Jurkat, Clone E6-1 (cell line): ENCODE data around the gene FABP7. TPM values are rescaled to one million over a fixed set of nuclear protein-coding genes. Genes with fewer than 3 reads are reported as not detected.
A peak's percentile ranks its signal among the peaks of the same experiment; 100 is the strongest.
"Not testable (repeated sequence)": the region's sequence is repeated elsewhere in the genome, so short reads cannot be mapped to it uniquely, and the experiment has no call there.

Source experiments
- DNase-seq: peaks from one replicate; pipeline ENCODE4 v3.0.0-alpha.2; 2011; ENCODE audit warnings: low read depth, low spot score
- H3K4me3 ChIP-seq: 2 replicates; pipeline ENCODE4 v1.5.1; 2011; ENCODE audit warnings: mild to moderate bottlenecking, low read length, control low read depth, moderate library complexity
- polyA plus RNA-seq: library from polyadenylated mRNA; unstranded; fragments of >200 nt; gene quantifications from one replicate; pipeline ENCODE4 v1.2.1, GENCODE V29; 2012; ENCODE audit warnings: missing spikeins; ENCODE audit not compliant: insufficient read length, insufficient read depth

The FABP7 gene
- polyA plus RNA-seq = not detected

DNA sequence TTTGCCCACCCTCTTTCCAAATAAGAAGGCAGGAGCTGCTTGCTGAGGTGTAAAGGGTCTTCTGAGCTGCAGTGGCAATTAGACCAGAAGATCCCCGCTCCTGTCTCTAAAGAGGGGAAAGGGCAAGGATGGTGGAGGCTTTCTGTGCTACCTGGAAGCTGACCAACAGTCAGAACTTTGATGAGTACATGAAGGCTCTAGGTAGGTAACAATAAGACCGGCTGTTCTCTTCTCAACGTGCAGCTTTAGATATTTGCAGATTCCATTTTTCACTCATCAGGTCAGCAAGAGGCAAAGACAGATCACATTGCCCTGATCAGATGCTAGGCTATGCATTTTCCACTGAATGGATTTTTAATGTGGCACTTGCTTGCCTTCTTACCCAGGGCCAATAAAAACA is at the start of gene FABP7:
Gene FABP7, plus strand, starts transcription at position 50 of the 400 bp plus-strand sequence. Its CDS starts 79 bp downstream, at position 129.
- DNase-seq = no peak
- H3K4me3 ChIP-seq = no peak within 1 kb of the TSS

DNA sequence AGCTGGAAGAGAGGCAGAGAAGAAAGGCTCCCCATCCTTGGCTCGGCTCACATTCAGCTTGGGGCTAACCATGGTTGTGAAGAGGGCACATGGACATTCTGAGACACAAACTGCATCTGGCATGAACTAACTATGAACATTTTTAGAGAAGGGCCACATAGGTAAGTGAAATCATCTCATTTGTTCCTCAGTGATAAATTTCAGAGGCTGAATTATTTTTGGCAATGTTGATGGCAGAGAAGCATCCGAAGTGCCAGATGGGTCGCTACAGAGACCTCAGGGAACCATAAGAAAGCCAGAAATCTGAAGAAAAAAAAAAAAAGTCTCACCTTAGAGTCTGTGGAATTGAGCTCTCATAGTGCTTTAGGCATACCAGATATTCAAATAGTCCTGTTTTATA is 49.2 kb upstream of the FABP7 start:
- H3K4me3 ChIP-seq = no peak overlapping the region
- no peak for DNase-seq

DNA sequence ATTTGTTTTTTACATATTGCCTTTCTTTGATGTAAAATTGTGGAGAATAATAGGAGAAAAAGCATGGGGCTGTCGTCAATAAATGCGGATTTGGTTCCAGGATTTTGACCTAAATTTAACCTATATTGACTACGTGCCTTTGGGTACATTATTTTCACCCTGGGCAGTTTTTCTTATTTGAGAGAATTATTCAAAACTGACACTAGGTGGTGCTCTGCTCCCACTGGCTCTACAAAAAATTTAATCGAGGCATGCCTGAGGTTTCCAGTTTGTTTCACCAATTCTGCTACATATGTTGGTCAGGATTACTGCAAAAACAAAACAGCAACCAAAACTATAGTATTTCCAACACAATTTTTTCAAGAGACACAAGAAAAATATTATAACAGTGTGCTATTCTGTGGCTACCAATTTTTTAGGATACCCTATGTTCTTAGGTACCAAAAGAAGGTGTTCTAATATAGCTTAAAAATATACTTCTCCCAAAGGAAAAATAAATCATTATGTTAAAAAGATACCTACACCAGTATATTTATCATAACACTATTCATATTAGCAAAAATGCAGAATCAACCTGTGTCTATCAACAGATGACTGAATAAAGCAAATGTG is 48.6 kb upstream of the FABP7 start:
- no peak overlapping the region for H3K4me3 ChIP-seq
- peak; percentile 12 for DNase-seq

DNA sequence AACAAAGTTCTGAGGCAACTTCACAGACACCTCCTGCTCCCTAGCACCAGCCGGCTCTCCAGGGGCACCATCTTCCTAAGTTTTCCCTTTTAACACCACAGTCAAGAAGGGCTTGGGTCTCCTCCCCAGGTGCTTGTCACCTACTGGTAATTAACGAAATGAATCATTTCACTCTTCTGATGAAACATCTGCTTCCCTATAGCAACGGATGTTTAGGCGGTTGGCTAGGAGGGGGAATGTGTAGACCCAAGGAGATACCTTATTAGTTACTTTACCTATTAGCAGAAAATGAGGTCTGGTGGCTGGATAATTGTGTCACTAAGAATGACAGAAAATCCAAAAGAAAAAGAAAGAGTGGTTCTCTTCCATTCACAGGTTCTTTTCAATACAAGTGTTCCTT is 46.3 kb upstream of the FABP7 start:
- no peak for DNase-seq
- H3K4me3 ChIP-seq = no peak overlapping the region

DNA sequence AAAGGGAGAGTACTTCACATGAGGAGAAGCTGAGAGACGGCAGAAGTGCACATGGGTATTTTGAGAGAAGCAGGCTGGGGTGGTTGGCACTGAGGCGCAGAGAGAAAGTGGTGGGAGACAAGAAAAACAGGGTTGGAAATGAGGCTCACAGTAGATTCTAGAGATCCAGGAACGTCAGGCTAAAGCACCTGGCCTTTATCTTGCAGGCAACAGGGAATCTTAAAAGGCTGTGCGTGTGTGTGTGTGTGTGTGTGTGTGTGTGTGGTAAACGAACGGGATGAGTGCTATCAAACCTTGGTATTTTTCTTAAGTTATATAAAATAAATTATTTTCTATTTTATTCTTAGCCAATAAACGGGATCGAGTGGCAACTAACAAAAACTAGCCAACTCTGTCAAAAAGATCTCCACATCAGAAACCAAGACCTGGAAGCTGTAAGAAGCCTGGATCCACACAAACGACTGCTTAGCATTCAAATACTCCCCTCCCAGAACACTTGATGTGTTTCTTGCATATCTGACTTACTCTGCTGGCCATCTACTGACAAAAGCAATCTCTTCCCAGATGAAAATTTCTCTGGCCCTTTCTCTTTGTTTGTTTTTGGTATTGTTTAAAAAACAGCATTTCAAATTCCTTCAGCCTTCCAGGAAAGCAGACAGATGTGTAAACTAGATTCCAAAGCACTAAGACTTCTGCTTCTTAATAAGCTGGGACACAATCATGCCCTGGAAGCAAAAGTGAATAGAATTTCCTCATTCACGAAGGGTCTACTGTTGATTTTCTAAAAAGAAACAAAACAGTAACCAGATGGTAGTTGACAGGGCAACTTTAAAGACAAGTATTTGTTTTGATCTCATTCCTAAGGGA is 44.8 kb upstream of the FABP7 start:
- DNase-seq = no peak
- no peak overlapping the region for H3K4me3 ChIP-seq

DNA sequence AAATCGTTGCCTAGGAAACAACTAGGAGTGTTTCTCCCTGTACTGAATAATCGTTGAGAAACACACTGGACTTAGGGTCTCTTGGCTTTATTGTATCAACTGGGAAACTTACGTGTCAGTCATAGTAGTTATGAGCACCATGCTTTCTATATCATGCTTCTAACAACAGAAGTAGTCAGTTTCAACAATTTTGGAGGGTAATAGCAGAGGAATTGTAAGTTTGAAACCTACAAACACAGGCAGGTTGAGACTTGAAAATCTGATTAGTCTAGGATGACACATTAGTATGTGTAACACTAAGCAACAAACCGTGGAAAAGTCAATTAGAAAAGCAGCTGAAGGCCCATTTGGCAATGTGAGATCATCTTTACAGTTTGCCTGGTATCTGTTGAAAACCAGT is 43.9 kb upstream of the FABP7 start:
- no peak overlapping the region for H3K4me3 ChIP-seq
- no peak for DNase-seq

DNA sequence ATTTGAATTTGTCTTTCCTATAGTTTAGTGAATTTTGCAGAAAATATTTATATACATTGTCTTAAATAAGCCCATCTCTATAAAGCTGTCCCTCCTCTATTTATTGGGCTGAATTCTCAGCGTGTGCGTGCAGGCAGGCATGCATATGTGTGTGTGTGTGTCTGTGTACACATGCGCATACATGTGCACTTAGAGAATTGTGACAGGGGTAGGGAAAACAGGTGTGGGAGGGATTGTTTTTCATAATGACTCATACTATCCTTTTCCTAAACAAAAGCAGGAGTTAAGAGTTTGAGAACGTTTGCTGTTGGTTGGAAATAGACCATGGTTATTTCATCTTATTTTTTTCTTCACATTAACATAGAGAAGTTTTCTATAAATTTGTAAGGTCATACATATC is 43.4 kb upstream of the FABP7 start:
- no peak overlapping the region for H3K4me3 ChIP-seq
- DNase-seq = no peak

DNA sequence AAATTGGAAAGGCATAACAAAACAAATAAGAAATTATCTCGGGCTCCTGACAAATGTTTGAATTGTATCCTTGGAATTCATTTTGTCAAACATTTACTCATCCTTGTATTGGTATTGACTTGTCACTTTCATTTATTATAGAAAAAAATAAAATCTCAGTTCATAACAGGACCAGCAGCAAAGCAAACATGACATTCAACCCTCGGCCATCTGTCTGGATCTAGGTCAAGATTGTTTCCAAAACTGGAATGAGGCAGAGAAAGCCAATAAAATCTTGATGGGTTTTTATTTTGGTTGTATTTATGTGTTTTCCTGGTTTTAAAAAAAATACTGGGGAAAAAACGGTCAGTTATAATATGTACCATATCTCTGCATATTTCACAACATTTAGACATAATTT is 42.9 kb upstream of the FABP7 start:
- DNase-seq = no peak

DNA sequence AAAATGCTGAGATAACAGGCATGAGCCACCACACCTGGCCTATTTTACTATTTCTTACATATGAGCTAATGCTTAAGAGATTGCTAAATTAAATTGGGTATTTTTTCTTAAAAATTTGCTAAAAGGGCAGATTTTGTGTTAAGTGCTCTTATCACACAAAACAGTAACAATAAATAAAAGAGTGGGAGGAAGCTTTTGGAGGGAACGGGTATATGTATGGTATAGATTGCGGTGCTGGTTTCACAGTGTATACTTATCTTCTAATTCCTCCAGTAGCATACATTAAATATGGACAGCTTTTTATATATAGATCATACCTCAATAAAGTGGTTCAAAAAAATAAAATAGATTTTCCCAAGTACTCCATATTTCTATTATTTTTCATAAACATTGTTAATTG is 39.4 kb upstream of the FABP7 start:
- no peak for DNase-seq
- H3K4me3 ChIP-seq = no peak overlapping the region

More for the DNA sequence above, 42.9 kb upstream of the FABP7 start:
- no peak overlapping the region for H3K4me3 ChIP-seq

DNA sequence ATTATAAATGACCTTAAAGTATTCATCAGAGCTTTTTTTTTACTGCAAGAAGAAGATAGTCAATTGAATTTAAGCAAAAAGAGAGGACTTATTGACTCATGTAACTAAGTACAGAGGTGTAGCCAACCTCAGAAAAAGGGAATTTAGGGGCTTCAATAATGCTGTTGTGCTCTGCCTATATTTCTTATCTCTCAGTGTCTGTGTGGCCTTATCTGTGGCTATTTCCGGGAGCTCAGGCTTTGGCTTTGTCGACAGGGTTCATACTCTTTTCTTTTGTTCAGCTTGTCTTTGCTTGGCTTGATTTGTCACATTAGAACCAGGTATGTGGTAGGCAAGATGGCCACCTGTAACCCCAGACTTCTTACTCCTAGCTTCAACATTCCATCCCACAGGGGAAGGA is 38.6 kb upstream of the FABP7 start:
- no peak for DNase-seq
- H3K4me3 ChIP-seq = no peak overlapping the region

DNA sequence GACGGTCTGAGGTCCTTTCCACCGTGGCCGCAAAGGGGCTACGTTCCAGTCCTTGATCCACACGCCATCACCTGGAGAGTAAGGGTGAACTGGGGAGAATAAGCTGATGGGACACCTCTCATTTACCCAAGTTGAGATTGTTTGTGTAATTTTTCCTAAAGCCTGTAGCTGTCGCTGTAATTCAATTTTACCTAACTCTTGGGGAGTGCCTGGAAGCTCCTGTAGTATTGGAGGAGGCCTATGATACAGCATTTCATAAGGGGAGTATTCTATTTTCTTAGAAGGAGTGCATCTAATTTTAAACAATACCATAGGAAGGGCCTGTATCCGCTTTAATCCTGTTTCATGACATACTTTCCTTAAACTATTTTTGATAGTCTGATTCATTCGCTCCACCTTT is 35.3 kb upstream of the FABP7 start:
- H3K4me3 ChIP-seq, DNase-seq: not testable (repeated sequence)

DNA sequence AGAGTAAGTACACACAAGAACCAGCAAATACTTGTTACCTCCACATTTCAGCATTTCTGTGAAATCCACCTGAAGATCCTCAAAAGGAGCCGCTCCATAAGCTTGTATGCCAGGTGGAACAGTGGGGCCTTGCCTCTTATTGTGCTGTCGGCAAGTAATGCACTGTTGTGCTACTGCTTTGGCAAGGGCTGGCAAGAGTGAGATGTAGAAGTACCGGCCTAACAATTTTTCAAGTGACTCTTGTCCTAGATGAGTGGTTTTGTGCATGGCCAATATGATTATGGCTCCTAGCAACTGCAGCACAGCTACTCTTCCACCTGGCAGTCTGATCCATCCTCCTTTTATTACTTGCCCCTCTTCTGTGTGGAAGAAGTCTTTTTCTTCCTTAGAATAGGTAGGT is 34.7 kb upstream of the FABP7 start:
- H3K4me3 ChIP-seq = not testable (repeated sequence)

DNA sequence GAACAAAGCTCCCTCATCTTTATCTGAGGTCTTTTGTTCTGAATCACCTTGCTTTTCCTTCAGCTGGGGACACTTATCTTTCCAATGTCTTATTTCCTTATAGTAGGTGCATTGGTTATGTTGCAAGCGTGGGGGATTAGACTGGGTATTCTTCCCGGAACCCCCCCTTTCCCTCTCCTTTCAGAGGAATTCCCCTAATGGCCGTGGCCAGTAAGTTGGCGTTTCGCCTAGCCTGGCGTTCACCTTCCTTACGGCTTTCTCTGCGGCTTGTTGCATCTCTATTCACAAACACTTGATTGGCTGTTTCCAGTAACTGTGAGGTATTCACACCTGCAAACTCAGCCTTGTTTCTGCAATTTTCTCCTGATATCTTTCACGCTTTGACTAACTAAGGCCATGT is 32.8 kb upstream of the FABP7 start:
- no peak for DNase-seq
- no peak overlapping the region for H3K4me3 ChIP-seq

More for the DNA sequence above, 34.7 kb upstream of the FABP7 start:
- DNase-seq = not testable (repeated sequence)

DNA sequence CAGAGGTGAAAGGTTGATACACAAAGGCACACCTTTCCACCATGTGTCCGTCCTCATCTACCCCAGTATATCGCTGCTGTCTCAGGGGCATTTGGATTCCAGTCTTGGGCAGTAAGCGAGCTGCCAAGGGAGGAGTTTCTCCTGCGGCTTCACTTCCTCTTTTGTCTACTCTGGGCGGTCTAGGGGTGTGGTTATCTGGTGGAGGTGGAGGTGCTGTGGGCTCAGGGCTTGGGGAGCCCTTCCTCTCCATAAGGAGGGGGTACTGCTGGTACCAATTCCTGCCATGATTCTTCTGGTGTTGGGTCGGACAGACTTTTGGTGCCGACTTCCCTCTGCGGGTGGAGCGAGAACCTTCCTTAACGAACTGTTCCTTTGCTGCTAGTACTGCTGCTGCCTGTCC is 31.9 kb upstream of the FABP7 start:
- DNase-seq = no peak
- no peak overlapping the region for H3K4me3 ChIP-seq

DNA sequence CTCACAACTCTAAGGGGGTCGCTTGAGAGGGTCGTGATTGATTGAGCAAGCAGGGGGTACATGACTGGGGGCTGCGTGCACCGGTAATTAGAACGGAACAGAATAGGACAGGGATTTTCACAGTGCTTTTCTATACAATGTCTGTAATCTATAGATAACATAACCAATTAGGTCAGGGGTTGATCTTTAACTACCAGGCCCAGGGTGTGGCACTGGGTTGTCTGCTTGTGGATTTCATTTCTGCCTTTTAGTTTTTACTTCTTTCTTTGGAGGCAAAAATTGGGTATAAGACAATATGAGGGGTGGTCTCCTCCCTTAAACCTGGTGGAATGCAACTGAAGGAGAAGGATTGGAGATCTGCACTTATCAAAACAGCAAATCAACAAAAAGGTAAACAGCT is 30.6 kb upstream of the FABP7 start:
- not testable (repeated sequence) for DNase-seq, H3K4me3 ChIP-seq

DNA sequence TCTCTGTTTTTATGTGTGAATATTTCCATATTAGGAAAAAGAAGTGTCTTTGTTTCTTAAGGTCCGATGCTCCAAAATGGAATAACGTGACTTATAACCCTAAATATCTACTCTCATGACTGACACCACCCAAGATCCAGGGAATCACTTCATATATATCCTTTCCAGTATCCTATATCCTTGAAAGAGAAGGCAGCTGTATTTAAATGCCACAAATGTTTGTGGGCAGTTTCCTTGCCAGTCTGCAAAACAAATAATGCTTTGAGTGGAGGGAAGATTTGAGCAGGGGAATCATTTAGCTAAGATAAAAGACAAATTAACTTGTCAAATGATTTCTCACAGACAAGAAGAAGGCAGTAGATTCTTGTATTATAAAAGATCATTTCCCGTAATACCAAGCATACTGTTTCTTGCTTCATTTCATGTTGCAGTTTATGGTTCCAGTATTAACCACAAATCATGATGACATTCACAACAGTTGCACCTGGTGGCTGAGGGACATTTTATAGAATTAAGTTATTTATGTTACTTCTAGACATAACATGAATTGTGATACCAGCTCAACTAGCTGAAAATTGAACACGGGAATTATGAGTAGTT is 30.0 kb upstream of the FABP7 start:
- DNase-seq = no peak
- H3K4me3 ChIP-seq = no peak overlapping the region

DNA sequence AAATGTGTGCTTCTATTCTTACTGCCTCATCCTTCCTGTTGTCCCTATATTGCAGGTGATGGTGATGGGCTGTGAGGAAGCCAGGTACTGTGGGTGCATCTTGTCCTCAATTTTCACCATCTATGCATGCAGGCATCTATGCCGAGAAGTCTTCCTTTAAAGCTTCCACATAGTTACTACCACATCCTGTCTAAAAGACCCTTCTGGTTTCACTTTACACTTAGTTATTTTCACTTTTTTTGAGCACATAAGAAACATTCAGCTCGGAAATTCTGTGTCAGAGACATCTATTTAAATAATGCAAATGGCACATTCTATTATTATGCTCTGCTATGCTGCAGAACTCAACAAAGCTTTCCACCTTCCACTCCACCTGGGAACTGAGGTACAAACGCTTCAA is 28.2 kb upstream of the FABP7 start:
- no peak overlapping the region for H3K4me3 ChIP-seq
- DNase-seq = peak; percentile 45

DNA sequence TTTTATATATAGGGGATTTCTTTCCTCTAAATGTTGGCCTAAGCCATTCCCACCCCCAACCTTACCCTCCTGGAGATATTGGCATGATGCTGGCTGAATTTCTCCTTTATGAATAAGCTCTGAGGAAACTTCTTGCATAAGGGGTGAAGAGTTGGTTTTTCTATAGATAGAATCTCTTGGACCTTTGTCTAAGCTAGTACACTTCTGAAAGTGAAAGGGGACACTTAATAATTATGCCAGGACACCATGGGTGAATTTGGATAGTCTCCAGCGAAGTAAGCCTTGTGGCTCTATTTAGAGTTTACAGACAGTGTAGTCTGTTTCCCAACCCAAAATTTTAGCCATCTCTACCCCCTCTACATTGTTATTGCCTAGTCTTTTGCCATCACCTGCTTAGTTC is 27.1 kb upstream of the FABP7 start:
- no peak overlapping the region for H3K4me3 ChIP-seq
- no peak for DNase-seq

DNA sequence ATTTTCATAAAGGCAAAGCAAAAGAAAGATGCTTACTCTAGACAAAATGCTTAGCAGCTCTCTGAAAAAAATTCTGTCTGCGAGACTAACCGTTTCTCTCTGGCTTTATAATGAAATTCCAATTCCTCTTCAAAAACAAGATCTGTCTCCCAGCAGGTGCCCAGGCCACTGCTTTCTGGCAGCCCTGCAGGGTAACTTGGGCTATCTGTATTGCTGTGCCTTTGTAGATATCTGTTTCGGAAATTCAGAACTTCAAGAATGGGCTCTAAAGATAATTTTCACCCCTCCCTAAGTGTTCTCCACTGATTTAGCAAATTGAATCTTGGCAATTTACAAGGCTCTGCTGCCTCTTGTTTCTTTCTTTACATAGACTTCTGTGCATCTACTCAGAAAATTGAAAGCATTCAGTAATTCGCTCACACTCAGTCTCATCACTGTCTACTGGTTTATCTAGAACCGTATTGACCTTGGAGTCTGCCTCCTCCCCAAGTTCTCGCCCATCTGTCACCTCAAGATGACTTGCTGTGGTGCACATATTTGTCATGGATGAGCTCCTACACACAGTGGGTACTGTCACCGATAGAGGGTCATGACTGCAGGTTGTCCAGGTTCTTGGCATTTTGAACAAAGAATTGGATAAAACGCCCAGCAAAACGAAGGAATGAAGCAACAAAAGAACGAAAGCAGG is 26.4 kb upstream of the FABP7 start:
- H3K4me3 ChIP-seq = no peak overlapping the region
- DNase-seq = no peak

DNA sequence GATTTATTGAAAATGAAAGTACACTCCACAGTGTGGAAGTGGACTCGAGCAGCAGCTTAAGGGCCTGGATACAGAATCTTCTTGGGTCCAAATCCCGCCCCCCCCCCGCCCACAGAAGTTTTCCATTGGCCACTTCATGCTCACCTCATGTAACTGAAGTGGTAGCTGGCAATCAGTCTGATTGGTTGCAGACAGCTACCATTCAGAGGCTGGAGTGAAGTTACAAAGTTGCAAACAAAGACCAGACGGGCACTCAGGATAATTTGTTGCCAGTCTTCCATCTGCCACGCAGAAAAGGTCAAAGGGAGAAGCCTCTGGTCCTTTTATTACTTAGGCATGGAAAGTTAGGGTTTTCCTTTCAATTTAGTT is 25.8 kb upstream of the FABP7 start:
- H3K4me3 ChIP-seq = no peak overlapping the region
- no peak for DNase-seq
